Stimulated activated memory B cell treated with anti-CD40 and anti-IgM and Interleukin-4, amounts not matched to agents 10 μg/mL and 1 μg/mL and 100 μg/mL, for 72 hours (primary cell): ENCODE data around the gene AGAP1.

Experiments used
- ATAC-seq: fragments of 150-1000 bp; cut with Tn5 transposase; 2 replicates; pipeline ENCODE4 v1.10.0; 2021
- H3K27ac Mint-ChIP-seq: one replicate; pipeline ENCODE4 v1.8.0; 2022; ENCODE audit warnings: mild to moderate bottlenecking, mixed read lengths
- H3K27me3 Mint-ChIP-seq: one replicate; pipeline ENCODE4 v1.8.0; 2022; ENCODE audit warnings: mixed read lengths
- H3K36me3 Mint-ChIP-seq: one replicate; pipeline ENCODE4 v1.8.0; 2022; ENCODE audit warnings: mixed read lengths
- H3K4me1 Mint-ChIP-seq: one replicate; pipeline ENCODE4 v1.8.0; 2022; ENCODE audit warnings: mixed read lengths
- H3K4me3 Mint-ChIP-seq: one replicate; pipeline ENCODE4 v1.8.0; 2022; ENCODE audit warnings: mild to moderate bottlenecking, moderate library complexity, mixed read lengths
- H3K9me3 Mint-ChIP-seq: one replicate; pipeline ENCODE4 v1.8.0; 2022; ENCODE audit warnings: mixed read lengths

The AGAP1 gene

GRCh38 chr2:235954888-235955480 lies 461.1 kb downstream of the AGAP1 start:
- Mint-ChIP-seq H3K27me3 (peaks cover 6% of the 10 kb centered on the region), H3K9me3 (no peaks in the 10 kb centered on the region), H3K27ac (no peak overlapping the region), H3K4me3 (no peak overlapping the region), H3K4me1 (no peaks in the 10 kb centered on the region), H3K36me3 (no peaks in the 10 kb centered on the region)
- ATAC-seq: no peak

- Mint-ChIP-seq H3K4me1 (no peaks in the 10 kb centered on the region), H3K9me3 (no peaks in the 10 kb centered on the region), H3K4me3 (no peak overlapping the region), H3K27ac (no peak overlapping the region), H3K27me3 (no peaks in the 10 kb centered on the region), H3K36me3 (no peaks in the 10 kb centered on the region)
- ATAC-seq: no peak
These were observed 461.8 kb downstream of the AGAP1 start for GRCh38 chr2:235955664-235956063.

- Mint-ChIP-seq H3K27me3 (no peaks in the 10 kb centered on the region), H3K4me3 (no peak overlapping the region), H3K36me3 (no peaks in the 10 kb centered on the region), H3K9me3 (no peaks in the 10 kb centered on the region), H3K27ac (no peak overlapping the region), H3K4me1 (no peaks in the 10 kb centered on the region)
- no peak for ATAC-seq
These were observed 462.6 kb downstream of the AGAP1 start for GRCh38 chr2:235956281-235956970.

- Mint-ChIP-seq H3K4me3 (no peak overlapping the region), H3K4me1 (no peaks in the 10 kb centered on the region), H3K27ac (no peak overlapping the region), H3K36me3 (no peaks in the 10 kb centered on the region), H3K27me3 (no peaks in the 10 kb centered on the region), H3K9me3 (no peaks in the 10 kb centered on the region)
- no peak for ATAC-seq
These were observed 463.4 kb downstream of the AGAP1 start for GRCh38 chr2:235957251-235957650.

GRCh38 chr2:235958221-235958930 lies 464.5 kb downstream of the AGAP1 start:
- no peaks in the 10 kb centered on the region for H3K4me1 Mint-ChIP-seq
- H3K27me3 Mint-ChIP-seq: no peaks in the 10 kb centered on the region
- no peak for ATAC-seq
- no peaks in the 10 kb centered on the region for H3K36me3 Mint-ChIP-seq
- no peak overlapping the region for H3K4me3 Mint-ChIP-seq
- H3K27ac Mint-ChIP-seq: no peak overlapping the region
- no peaks in the 10 kb centered on the region for H3K9me3 Mint-ChIP-seq

GRCh38 chr2:235958931-235959410 lies 465.1 kb downstream of the AGAP1 start:
- Mint-ChIP-seq H3K9me3 (no peaks in the 10 kb centered on the region), H3K27ac (no peak overlapping the region), H3K4me3 (no peak overlapping the region), H3K27me3 (no peaks in the 10 kb centered on the region), H3K36me3 (no peaks in the 10 kb centered on the region), H3K4me1 (no peaks in the 10 kb centered on the region)
- ATAC-seq: no peak

- no peak for ATAC-seq
- H3K27me3 Mint-ChIP-seq: no peaks in the 10 kb centered on the region
- H3K27ac Mint-ChIP-seq: no peak overlapping the region
- no peaks in the 10 kb centered on the region for H3K36me3 Mint-ChIP-seq
- no peaks in the 10 kb centered on the region for H3K4me1 Mint-ChIP-seq
- no peaks in the 10 kb centered on the region for H3K9me3 Mint-ChIP-seq
- no peak overlapping the region for H3K4me3 Mint-ChIP-seq
These were observed 466.3 kb downstream of the AGAP1 start for GRCh38 chr2:235960011-235960715.

- Mint-ChIP-seq H3K4me1 (no peaks in the 10 kb centered on the region), H3K4me3 (no peak overlapping the region), H3K9me3 (no peaks in the 10 kb centered on the region), H3K27me3 (no peaks in the 10 kb centered on the region), H3K27ac (no peak overlapping the region), H3K36me3 (no peaks in the 10 kb centered on the region)
- ATAC-seq: no peak
These were observed 467.1 kb downstream of the AGAP1 start for GRCh38 chr2:235960716-235961640.

- Mint-ChIP-seq H3K27me3 (no peaks in the 10 kb centered on the region), H3K36me3 (no peaks in the 10 kb centered on the region), H3K9me3 (no peaks in the 10 kb centered on the region), H3K4me1 (no peaks in the 10 kb centered on the region), H3K27ac (no peak overlapping the region), H3K4me3 (no peak overlapping the region)
- no peak for ATAC-seq
These were observed 467.9 kb downstream of the AGAP1 start for GRCh38 chr2:235961711-235962110.

- ATAC-seq: no peak
- H3K36me3 Mint-ChIP-seq: no peaks in the 10 kb centered on the region
- no peak overlapping the region for H3K27ac Mint-ChIP-seq
- no peaks in the 10 kb centered on the region for H3K9me3 Mint-ChIP-seq
- no peaks in the 10 kb centered on the region for H3K4me1 Mint-ChIP-seq
- H3K4me3 Mint-ChIP-seq: no peak overlapping the region
- no peaks in the 10 kb centered on the region for H3K27me3 Mint-ChIP-seq
These were observed 470.2 kb downstream of the AGAP1 start for GRCh38 chr2:235963853-235964577.

GRCh38 chr2:235964787-235965390 lies 471.0 kb downstream of the AGAP1 start:
- Mint-ChIP-seq H3K4me3 (no peak overlapping the region), H3K27me3 (no peaks in the 10 kb centered on the region), H3K36me3 (no peaks in the 10 kb centered on the region), H3K9me3 (no peaks in the 10 kb centered on the region), H3K27ac (no peak overlapping the region), H3K4me1 (no peaks in the 10 kb centered on the region)
- ATAC-seq: no peak

GRCh38 chr2:235966396-235966795 lies 472.6 kb downstream of the AGAP1 start:
- no peak for ATAC-seq
- H3K36me3 Mint-ChIP-seq: no peaks in the 10 kb centered on the region
- H3K9me3 Mint-ChIP-seq: no peaks in the 10 kb centered on the region
- H3K4me3 Mint-ChIP-seq: no peak overlapping the region
- H3K27ac Mint-ChIP-seq: no peak overlapping the region
- no peaks in the 10 kb centered on the region for H3K27me3 Mint-ChIP-seq
- H3K4me1 Mint-ChIP-seq: no peaks in the 10 kb centered on the region

GRCh38 chr2:235966932-235967757 lies 473.3 kb downstream of the AGAP1 start:
- no peaks in the 10 kb centered on the region for H3K27me3 Mint-ChIP-seq
- no peaks in the 10 kb centered on the region for H3K9me3 Mint-ChIP-seq
- no peak for ATAC-seq
- no peak overlapping the region for H3K4me3 Mint-ChIP-seq
- H3K36me3 Mint-ChIP-seq: no peaks in the 10 kb centered on the region
- H3K27ac Mint-ChIP-seq: no peak overlapping the region
- H3K4me1 Mint-ChIP-seq: no peaks in the 10 kb centered on the region
